ENCODE measurements around the gene OR2G3.

GRCh38 chr1:247557926-247558674, 47.3 kb upstream of the OR2G3 start:
- TF ChIP-seq CTCF (IDR thresholded peaks at IDR 0.05) (no peak), EZH2 (IDR thresholded peaks at IDR 0.05) (no peak)
